Measurements from ENCODE around the gene CDAN1.

- TF ChIP-seq TEAD4 (IDR thresholded peaks at IDR 0.05) (no peak), FOXM1 (IDR thresholded peaks at IDR 0.05; ENCODE audit: borderline replicate concordance, low read depth) (no peak), CREB1 (IDR thresholded peaks at IDR 0.05; ENCODE audit: low read depth) (no peak), REST (IDR thresholded peaks at IDR 0.05; ENCODE audit: low read depth) (no peak), RAD21 (IDR thresholded peaks at IDR 0.05; ENCODE audit: low read depth) (no peak), TAF1 (IDR thresholded peaks at IDR 0.05; ENCODE audit: low read depth) (no peak)
These were observed 43.9 kb downstream of the CDAN1 start for GRCh38 chr15:42692997-42693396.

Measured in Ishikawa (cell line).